ENCODE data around the gene CHRNA5.

DNA sequence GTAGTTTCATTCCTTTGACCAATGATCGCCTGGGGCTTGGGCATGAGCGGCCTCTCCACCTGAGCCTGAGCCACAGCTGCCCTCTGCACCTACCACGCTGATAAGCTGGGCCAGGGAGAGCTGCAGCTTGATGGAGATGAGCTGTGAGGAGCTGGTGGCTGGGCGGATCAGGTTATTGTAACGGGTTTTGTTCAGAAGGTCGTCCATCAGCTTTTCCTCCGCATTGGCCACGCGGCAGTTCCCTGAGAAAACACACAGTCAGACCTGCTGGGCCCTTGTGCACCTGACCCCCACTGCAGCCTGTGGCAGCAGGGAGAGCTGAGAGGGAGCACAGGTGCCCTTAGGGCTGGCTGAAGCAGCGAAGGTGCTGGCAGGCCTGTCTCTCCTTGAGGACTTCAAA lies 70.0 kb downstream of the CHRNA5 start:
- no peak for TF ChIP-seq ZNF785 (CRISPR knock-in tag; IDR thresholded peaks at IDR 0.05)
- TF ChIP-seq ZNF717 (CRISPR knock-in tag; IDR thresholded peaks at IDR 0.05), result no peak
- TF ChIP-seq THRAP3 (IDR thresholded peaks at IDR 0.05; ENCODE audit: borderline replicate concordance), result no peak
- no peak for TF ChIP-seq CBFB (CRISPR knock-in tag; IDR thresholded peaks at IDR 0.05)
- no peak for TF ChIP-seq ZNF133 (CRISPR knock-in tag; IDR thresholded peaks at IDR 0.05)
- no peak for TF ChIP-seq C11orf30 (IDR thresholded peaks at IDR 0.05; ENCODE audit: low read depth)
- TF ChIP-seq, protein P1, sequence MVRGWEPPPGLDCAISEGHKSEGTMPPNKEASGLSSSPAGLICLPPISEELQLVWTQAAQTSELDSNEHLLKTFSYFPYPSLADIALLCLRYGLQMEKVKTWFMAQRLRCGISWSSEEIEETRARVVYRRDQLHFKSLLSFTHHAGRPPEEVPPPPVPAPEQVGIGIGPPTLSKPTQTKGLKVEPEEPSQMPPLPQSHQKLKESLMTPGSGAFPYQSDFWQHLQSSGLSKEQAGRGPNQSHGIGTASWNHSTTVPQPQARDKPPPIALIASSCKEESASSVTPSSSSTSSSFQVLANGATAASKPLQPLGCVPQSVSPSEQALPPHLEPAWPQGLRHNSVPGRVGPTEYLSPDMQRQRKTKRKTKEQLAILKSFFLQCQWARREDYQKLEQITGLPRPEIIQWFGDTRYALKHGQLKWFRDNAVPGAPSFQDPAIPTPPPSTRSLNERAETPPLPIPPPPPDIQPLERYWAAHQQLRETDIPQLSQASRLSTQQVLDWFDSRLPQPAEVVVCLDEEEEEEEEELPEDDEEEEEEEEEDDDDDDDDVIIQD (CRISPR knock-in tag; IDR thresholded peaks at IDR 0.05), result no peak
- TF ChIP-seq EZH2 (IDR thresholded peaks at IDR 0.05; ENCODE audit: borderline replicate concordance, low read depth, low read length), result no peak
- TF ChIP-seq, protein P2, sequence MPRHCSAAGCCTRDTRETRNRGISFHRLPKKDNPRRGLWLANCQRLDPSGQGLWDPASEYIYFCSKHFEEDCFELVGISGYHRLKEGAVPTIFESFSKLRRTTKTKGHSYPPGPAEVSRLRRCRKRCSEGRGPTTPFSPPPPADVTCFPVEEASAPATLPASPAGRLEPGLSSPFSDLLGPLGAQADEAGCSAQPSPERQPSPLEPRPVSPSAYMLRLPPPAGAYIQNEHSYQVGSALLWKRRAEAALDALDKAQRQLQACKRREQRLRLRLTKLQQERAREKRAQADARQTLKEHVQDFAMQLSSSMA (CRISPR knock-in tag; IDR thresholded peaks at IDR 0.05), result no peak
- no peak for TF ChIP-seq ZNF174 (CRISPR knock-in tag; IDR thresholded peaks at IDR 0.05)
- no peak for TF ChIP-seq SOX6 (IDR thresholded peaks at IDR 0.05)
- TF ChIP-seq, protein P3, sequence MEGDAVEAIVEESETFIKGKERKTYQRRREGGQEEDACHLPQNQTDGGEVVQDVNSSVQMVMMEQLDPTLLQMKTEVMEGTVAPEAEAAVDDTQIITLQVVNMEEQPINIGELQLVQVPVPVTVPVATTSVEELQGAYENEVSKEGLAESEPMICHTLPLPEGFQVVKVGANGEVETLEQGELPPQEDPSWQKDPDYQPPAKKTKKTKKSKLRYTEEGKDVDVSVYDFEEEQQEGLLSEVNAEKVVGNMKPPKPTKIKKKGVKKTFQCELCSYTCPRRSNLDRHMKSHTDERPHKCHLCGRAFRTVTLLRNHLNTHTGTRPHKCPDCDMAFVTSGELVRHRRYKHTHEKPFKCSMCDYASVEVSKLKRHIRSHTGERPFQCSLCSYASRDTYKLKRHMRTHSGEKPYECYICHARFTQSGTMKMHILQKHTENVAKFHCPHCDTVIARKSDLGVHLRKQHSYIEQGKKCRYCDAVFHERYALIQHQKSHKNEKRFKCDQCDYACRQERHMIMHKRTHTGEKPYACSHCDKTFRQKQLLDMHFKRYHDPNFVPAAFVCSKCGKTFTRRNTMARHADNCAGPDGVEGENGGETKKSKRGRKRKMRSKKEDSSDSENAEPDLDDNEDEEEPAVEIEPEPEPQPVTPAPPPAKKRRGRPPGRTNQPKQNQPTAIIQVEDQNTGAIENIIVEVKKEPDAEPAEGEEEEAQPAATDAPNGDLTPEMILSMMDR (IDR thresholded peaks at IDR 0.05 in 2 of 3, conservative IDR thresholded peaks at IDR 0.05 in 1 of 3; ENCODE audit: insufficient read depth in 2 of 3, low read depth in 1 of 3, low read length in 3 of 3), result no peak
- no peak for TF ChIP-seq FIP1L1 (IDR thresholded peaks at IDR 0.05; ENCODE audit: low read depth, low read length, poor library complexity, severe bottlenecking)

All from K562 (cell line).